ENCODE measurements around the gene SHCBP1. TPM values are rescaled to one million over a fixed set of nuclear protein-coding genes. Genes with fewer than 3 reads are reported as not detected.

Gene SHCBP1
- polyA plus RNA-seq, 1 donor: 4.7 TPM

Other genes starting within 250 kb of the SHCBP1 start
- 158 TPM for gene VPS35, start 67.8 kb upstream of the SHCBP1 start, polyA plus RNA-seq
- 25.0 TPM for gene ORC6, start 68.3 kb upstream of the SHCBP1 start, polyA plus RNA-seq
- 0.16 TPM for gene MYLK3, start 127.0 kb upstream of the SHCBP1 start, polyA plus RNA-seq
- 26.9 TPM for gene C16orf87, start 209.8 kb upstream of the SHCBP1 start, polyA plus RNA-seq